Endothelial cell of umbilical vein (primary cell): ENCODE results near the gene SSR1. TPM values are rescaled to one million over a fixed set of nuclear protein-coding genes. Genes with fewer than 3 reads are reported as not detected.

ENCODE experiments used
- BruUV-seq: library from RNA; stranded (reverse); fragments of 400-500 nt; replicated peaks from 2 replicates; lab custom pipeline; 2021; lab: Mats Ljungman, UMichigan
- CTCF ChIA-PET: fragments of 300-600, 350-600 bp; sonication (Branson Sonifier 250); formaldehyde crosslinking; loops from one replicate; lab custom pipeline; 2021; ENCODE audit warnings: antibody characterized with exemption, inconsistent platforms; lab: Charles Lee
- POLR2A ChIA-PET: fragments of 300-600, 350-600 bp; sonication (Branson Sonifier 250); formaldehyde crosslinking; loops from one replicate; lab custom pipeline; 2021; ENCODE audit warnings: antibody characterized with exemption, inconsistent platforms; lab: Charles Lee
- DNase-seq: peaks from one replicate; pipeline ENCODE4 v3.0.0-alpha.2; 2011; ENCODE audit warnings: low read depth, low spot score
- FAIRE-seq: peaks from 2 replicates; lab custom pipeline; 2011; peaks lifted over from hg19 to GRCh38; lab: Jason Lieb, UNC
- H2AFZ ChIP-seq: 2 replicates; pipeline ENCODE4 v1.6.0; 2012; ENCODE audit warnings: low read depth, low read length, control low read depth, inconsistent platforms
- H3K27ac ChIP-seq: 2 replicates; pipeline ENCODE4 v1.5.1; 2011; ENCODE audit warnings: low read depth, mild to moderate bottlenecking, control low read depth, low read length, moderate library complexity; ENCODE audit not compliant: insufficient read depth
- H3K27me3 ChIP-seq, 2 experiments: 2 replicates each; pipeline versions ENCODE4 v1.6.0 to v1.6.1; 2011; ENCODE audit warnings: low read length in 2 of 2, mixed read lengths in 1 of 2; ENCODE audit not compliant: control insufficient read depth in 2 of 2, insufficient read depth in 2 of 2
- H3K36me3 ChIP-seq, 2 experiments: 2 replicates in 1 of 2; 3 replicates in 1 of 2; pipeline ENCODE4 v1.5.1; 2011; ENCODE audit warnings: low read length in 2 of 2, mild to moderate bottlenecking in 1 of 2, moderate library complexity in 1 of 2; ENCODE audit not compliant: control insufficient read depth in 2 of 2, insufficient read depth in 2 of 2; ENCODE audit errors: extremely low read depth in 1 of 2
- H3K4me1 ChIP-seq: 3 replicates; pipeline ENCODE4 v1.5.1; 2011; ENCODE audit warnings: mild to moderate bottlenecking, low read length; ENCODE audit not compliant: control insufficient read depth, insufficient read depth; ENCODE audit errors: extremely low read depth
- H3K4me2 ChIP-seq: 2 replicates; pipeline ENCODE4 v1.6.1; 2011; ENCODE audit warnings: low read length, control low read depth, mixed read lengths; ENCODE audit not compliant: insufficient read depth
- H3K4me3 ChIP-seq, 3 experiments: fragments of 200-600 bp in 1 of 3; sonication (generic), shearing (Covaris generic) in 1 of 3; replicated peaks in 1 of 3; 2 replicates each; pipeline ENCODE4 v1.5.1; 2011 to 2016; ENCODE audit warnings: control low read depth in 3 of 3, low read length in 3 of 3, mild to moderate bottlenecking in 2 of 3, inconsistent platforms in 1 of 3, low read depth in 1 of 3, moderate library complexity in 1 of 3; ENCODE audit not compliant: insufficient read depth in 1 of 3
- H3K79me2 ChIP-seq: 2 replicates; pipeline ENCODE4 v1.6.0; 2012; ENCODE audit warnings: low read length, inconsistent platforms; ENCODE audit not compliant: control insufficient read depth, insufficient read depth
- H3K9ac ChIP-seq: replicated peaks from 2 replicates; pipeline ENCODE3; 2011; ENCODE audit warnings: low read length, control low read depth; ENCODE audit not compliant: insufficient read depth; ENCODE audit errors: extremely low read depth
- H3K9me1 ChIP-seq: replicated peaks from 3 replicates; pipeline ENCODE4 v1.6.0; 2011; ENCODE audit warnings: mild to moderate bottlenecking, low read length; ENCODE audit not compliant: control insufficient read depth, insufficient read depth; ENCODE audit errors: extremely low read depth
- H3K9me3 ChIP-seq: replicated peaks from 2 replicates; pipeline ENCODE4 v1.5.1; 2012; ENCODE audit warnings: low read length, inconsistent platforms; ENCODE audit not compliant: control insufficient read depth, insufficient read depth
- H4K20me1 ChIP-seq: replicated peaks from 2 replicates; pipeline ENCODE3; 2011; ENCODE audit warnings: mild to moderate bottlenecking, low read length; ENCODE audit not compliant: control insufficient read depth, insufficient read depth; ENCODE audit errors: extremely low read depth
- CTCF ChIP-seq, 2 donors: IDR thresholded peaks; 1 replicate in 1 of 2; 2 replicates in 1 of 2; pipeline ENCODE4 v1.5.1; 2011; ENCODE audit warnings: low read length in 2 of 2, mild to moderate bottlenecking in 2 of 2, moderate library complexity in 2 of 2, control low read depth in 1 of 2, inconsistent platforms in 1 of 2, low read depth in 1 of 2; ENCODE audit not compliant: insufficient read depth in 1 of 2; ENCODE audit errors: extremely low read depth in 1 of 2
- EZH2 ChIP-seq: IDR thresholded peaks from 2 replicates; pipeline ENCODE4 v1.6.1; 2012; ENCODE audit warnings: borderline replicate concordance, low read depth, mild to moderate bottlenecking, moderate library complexity, low read length, inconsistent platforms; ENCODE audit not compliant: severe bottlenecking
- FOS ChIP-seq: IDR thresholded peaks from 2 replicates; pipeline ENCODE4 v1.6.1; 2011; ENCODE audit warnings: mild to moderate bottlenecking, low read length, moderate library complexity, borderline replicate concordance; ENCODE audit not compliant: insufficient read depth
- GATA2 ChIP-seq: IDR thresholded peaks from 2 replicates; pipeline ENCODE4 v1.7.0; 2011; ENCODE audit warnings: low read depth, mild to moderate bottlenecking, moderate library complexity, mixed read lengths, low read length; ENCODE audit not compliant: insufficient read length, insufficient read depth
- JUN ChIP-seq: IDR thresholded peaks from 2 replicates; pipeline ENCODE4 v1.6.1; 2011; ENCODE audit warnings: borderline replicate concordance, low read depth; ENCODE audit not compliant: insufficient read length, insufficient read depth
- MAX ChIP-seq: IDR thresholded peaks from 2 replicates; pipeline ENCODE4 v1.6.1; 2011; ENCODE audit not compliant: insufficient read depth, insufficient read length
- MYC ChIP-seq: IDR thresholded peaks from one replicate; pipeline ENCODE4 v1.6.1; 2011; ENCODE audit warnings: mild to moderate bottlenecking, low read depth, low read length
- POLR2A ChIP-seq: IDR thresholded peaks from 2 replicates; pipeline ENCODE4 v1.6.1; 2012; ENCODE audit warnings: low read depth, mild to moderate bottlenecking, control low read depth, low read length
- POLR2AphosphoS5 ChIP-seq: IDR thresholded peaks from 2 replicates; pipeline ENCODE4 v1.6.1; 2012; ENCODE audit warnings: low read depth, mild to moderate bottlenecking, control low read depth, low read length, moderate library complexity; ENCODE audit not compliant: insufficient read depth
- dilution Hi-C: fragments of 300-500 bp; cut with MboI; formaldehyde crosslinking; loops from one replicate; pipeline ENCODE4 v1.15.0; 2019; ENCODE audit warnings: low sequenced_read_pairs; ENCODE audit not compliant: extremely low pct_ligation_motif_present
- intact Hi-C: fragments of 100-400 bp; cut with micrococcal nuclease; formaldehyde crosslinking; loops from one replicate; pipeline ENCODE4 v1.10.0; 2022
- polyA plus RNA-seq, 4 experiments: library from polyadenylated mRNA; depleted of rRNA in 3 of 4; stranded (reverse) in 3 of 4; unstranded in 1 of 4; fragments of >200 nt; gene quantifications; 2 replicates each; pipeline versions ENCODE4 v1.2.1 to v1.2.3, GENCODE V29; 2011 to 2012; ENCODE audit warnings: missing spikeins in 1 of 4
- total RNA-seq: library from RNA; stranded (reverse); gene quantifications from 2 replicates; pipeline ENCODE4 v1.2.3, GENCODE V29; 2021

Gene SSR1
- total and polyA plus RNA-seq, 2 donors (not counting 3 experiments of a cell fraction or from before 2014, with no cell fraction given): 70.7 to 187 TPM

DNA sequence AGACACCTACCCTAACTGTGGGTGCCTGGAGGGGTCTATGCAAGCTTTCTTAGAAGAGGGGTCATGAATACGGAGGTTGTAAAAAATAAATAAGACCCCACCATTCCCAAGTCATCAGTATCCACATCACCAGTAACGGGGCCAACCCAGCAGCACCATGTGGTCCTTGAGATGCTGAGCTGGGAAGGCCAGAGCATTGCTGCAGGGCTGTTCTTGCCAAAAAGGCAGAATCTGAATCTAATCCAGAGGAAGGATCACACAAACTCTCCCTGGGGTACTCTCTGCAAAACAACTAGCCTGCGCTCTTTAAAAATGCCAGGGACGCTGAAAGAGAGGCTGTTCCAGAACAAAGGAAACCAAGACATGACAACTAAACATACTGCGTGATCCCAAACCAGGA lies 43.2 kb downstream of the SSR1 start:
- Histone ChIP-seq H3K9me1 (no peaks in the 10 kb centered on the region), H3K9ac (no peak overlapping the region), H2AFZ (no peak overlapping the region), H3K27ac (no peak overlapping the region), H3K4me3 (no peak overlapping the region), H4K20me1 (no peaks in the 10 kb centered on the region), H3K4me1 (peaks cover 2% of the 10 kb centered on the region), H3K4me2 (no peak overlapping the region), H3K79me2 (no peaks in the 10 kb centered on the region), H3K36me3 (no peaks in the 10 kb centered on the region), H3K27me3 (peaks cover 0 to 3% of the 10 kb centered on the region in 2 experiments), H3K9me3 (no peaks in the 10 kb centered on the region)
- POLR2A ChIA-PET: no interaction called here
- CTCF ChIA-PET: no interaction called here
- TF ChIP-seq FOS (no peak), JUN (no peak), MYC (no peak), EZH2 (no peak), GATA2 (no peak), POLR2A (no peak), CTCF (IDR thresholded peaks at IDR 0.05; ENCODE audit: extremely low read depth in 1 of 2, insufficient read depth in 1 of 2, low read depth in 1 of 2, low read length in 2 of 2) (no peak), MAX (no peak), POLR2AphosphoS5 (no peak)
- intact Hi-C loops: no loop called here
- dilution Hi-C loops: no loop called here
- BruUV-seq: no TSS peak
- DNase-seq (no peak), FAIRE-seq (no peak)
